ENCODE results near the gene ANXA2R.

Gene ANXA2R

GRCh38 chr5:43051684-43052083 is 11.6 kb upstream of the ANXA2R start:
- H3K9ac ChIP-seq (ENCODE audit: low read length) = no peak overlapping the region
- DNase-seq = no peak
- H2BK15ac ChIP-seq (ENCODE audit: low read depth, poor library complexity, severe bottlenecking) = no peak overlapping the region
- peaks cover 20% of the 10 kb centered on the region for H3K79me1 ChIP-seq (replicated peaks; ENCODE audit: low read length, poor library complexity, severe bottlenecking)
- no peak overlapping the region for H4K91ac ChIP-seq (ENCODE audit: low read length)
- H4K8ac ChIP-seq (ENCODE audit: low read length) = no peak overlapping the region
- H3K27me3 ChIP-seq (ENCODE audit: control insufficient read depth in 1 of 2, insufficient read depth in 1 of 2, low read length in 2 of 2) = no peaks in the 10 kb centered on the region
- no peaks in the 10 kb centered on the region for H3K9me3 ChIP-seq (ENCODE audit: control insufficient read depth, low read length)
- H3K4ac ChIP-seq (ENCODE audit: low read depth in 1 of 2, low read length in 2 of 2) = no peak overlapping the region
- H3K4me2 ChIP-seq (ENCODE audit: low read length, poor library complexity, severe bottlenecking) = no peak overlapping the region
- 98% methylated on average over 2 of the region's 2 CpGs for WGBS
- no peak overlapping the region for H3K18ac ChIP-seq (ENCODE audit: low read depth in 1 of 2, low read length in 2 of 2)
- no peak overlapping the region for H3K14ac ChIP-seq (ENCODE audit: low read length in 2 of 2)
- peaks cover 11 to 12% of the 10 kb centered on the region in 2 experiments for H3K36me3 ChIP-seq (ENCODE audit: control insufficient read depth in 1 of 2, insufficient read depth in 2 of 2, low read depth in 1 of 2, low read length in 2 of 2)
- no peak overlapping the region for H3K4me3 ChIP-seq (ENCODE audit: insufficient read depth in 1 of 2, low read depth in 1 of 2, low read length in 2 of 2)
- no peak overlapping the region for H2AK5ac ChIP-seq (ENCODE audit: low read length, severe bottlenecking)
- H2BK5ac ChIP-seq (ENCODE audit: low read depth, low read length, poor library complexity, severe bottlenecking) = no peak overlapping the region
- no peak overlapping the region for H2BK12ac ChIP-seq (ENCODE audit: low read length in 2 of 2)
- no peak overlapping the region for H2AFZ ChIP-seq (ENCODE audit: low read depth, low read length)
- peaks cover 4% of the 10 kb centered on the region for H3K4me1 ChIP-seq (ENCODE audit: control insufficient read depth, insufficient read depth, low read depth, low read length)
- H3K23ac ChIP-seq (ENCODE audit: low read length in 2 of 2) = no peak overlapping the region
- H2BK120ac ChIP-seq (ENCODE audit: low read depth, low read length) = no peak overlapping the region
- no peak overlapping the region for H3K27ac ChIP-seq (ENCODE audit: low read length, poor library complexity, severe bottlenecking)

GRCh38 chr5:43050384-43050783 is 10.3 kb upstream of the ANXA2R start:
- no peak overlapping the region for H3K23ac ChIP-seq (ENCODE audit: low read length in 2 of 2)
- H3K9me3 ChIP-seq (ENCODE audit: control insufficient read depth, low read length) = no peaks in the 10 kb centered on the region
- DNase-seq = no peak
- H2BK5ac ChIP-seq (ENCODE audit: low read depth, low read length, poor library complexity, severe bottlenecking) = no peak overlapping the region
- H3K18ac ChIP-seq (ENCODE audit: low read depth in 1 of 2, low read length in 2 of 2) = no peak overlapping the region
- H3K14ac ChIP-seq (ENCODE audit: low read length in 2 of 2) = no peak overlapping the region
- H3K27ac ChIP-seq (ENCODE audit: low read length, poor library complexity, severe bottlenecking) = no peak overlapping the region
- no peak overlapping the region for H2AFZ ChIP-seq (ENCODE audit: low read depth, low read length)
- peaks cover 5% of the 10 kb centered on the region for H3K4me1 ChIP-seq (ENCODE audit: control insufficient read depth, insufficient read depth, low read depth, low read length)
- peak overlapping the region; percentile 89 for H2AK5ac ChIP-seq (ENCODE audit: low read length, severe bottlenecking)
- H3K9ac ChIP-seq (ENCODE audit: low read length) = no peak overlapping the region
- WGBS = 93% methylated on average over 3 of the region's 4 CpGs
- peaks cover 11 to 12% of the 10 kb centered on the region in 2 experiments for H3K36me3 ChIP-seq (ENCODE audit: control insufficient read depth in 1 of 2, insufficient read depth in 2 of 2, low read depth in 1 of 2, low read length in 2 of 2)
- no peak overlapping the region for H4K8ac ChIP-seq (ENCODE audit: low read length)
- peaks cover 20% of the 10 kb centered on the region for H3K79me1 ChIP-seq (replicated peaks; ENCODE audit: low read length, poor library complexity, severe bottlenecking)
- no peaks in the 10 kb centered on the region for H3K27me3 ChIP-seq (ENCODE audit: control insufficient read depth in 1 of 2, insufficient read depth in 1 of 2, low read length in 2 of 2)
- no peak overlapping the region for H3K4me2 ChIP-seq (ENCODE audit: low read length, poor library complexity, severe bottlenecking)
- no peak overlapping the region for H4K91ac ChIP-seq (ENCODE audit: low read length)
- H2BK12ac ChIP-seq (ENCODE audit: low read length in 2 of 2) = no peak overlapping the region
- H2BK15ac ChIP-seq (ENCODE audit: low read depth, poor library complexity, severe bottlenecking) = no peak overlapping the region
- H2BK120ac ChIP-seq (ENCODE audit: low read depth, low read length) = no peak overlapping the region
- no peak overlapping the region for H3K4me3 ChIP-seq (ENCODE audit: insufficient read depth in 1 of 2, low read depth in 1 of 2, low read length in 2 of 2)
- H3K4ac ChIP-seq (ENCODE audit: low read depth in 1 of 2, low read length in 2 of 2) = no peak overlapping the region

- H2BK15ac ChIP-seq (ENCODE audit: low read depth, poor library complexity, severe bottlenecking) = no peak overlapping the region
- H3K4ac ChIP-seq (ENCODE audit: low read depth in 1 of 2, low read length in 2 of 2) = no peak overlapping the region
- no peak for DNase-seq
- no peak overlapping the region for H3K18ac ChIP-seq (ENCODE audit: low read depth in 1 of 2, low read length in 2 of 2)
- no peak overlapping the region for H3K4me2 ChIP-seq (ENCODE audit: low read length, poor library complexity, severe bottlenecking)
- 100% methylated on average over 1 of the region's 5 CpGs for WGBS
- H3K27ac ChIP-seq (ENCODE audit: low read length, poor library complexity, severe bottlenecking) = no peak overlapping the region
- no peak overlapping the region for H4K8ac ChIP-seq (ENCODE audit: low read length)
- peaks cover 11 to 18% of the 10 kb centered on the region in 2 experiments for H3K36me3 ChIP-seq (ENCODE audit: control insufficient read depth in 1 of 2, insufficient read depth in 2 of 2, low read depth in 1 of 2, low read length in 2 of 2)
- no peaks in the 10 kb centered on the region for H3K9me3 ChIP-seq (ENCODE audit: control insufficient read depth, low read length)
- no peak overlapping the region for H2AK5ac ChIP-seq (ENCODE audit: low read length, severe bottlenecking)
- no peak overlapping the region for H2BK5ac ChIP-seq (ENCODE audit: low read depth, low read length, poor library complexity, severe bottlenecking)
- no peaks in the 10 kb centered on the region for H3K27me3 ChIP-seq (ENCODE audit: control insufficient read depth in 1 of 2, insufficient read depth in 1 of 2, low read length in 2 of 2)
- peaks cover 20% of the 10 kb centered on the region for H3K79me1 ChIP-seq (replicated peaks; ENCODE audit: low read length, poor library complexity, severe bottlenecking)
- peak overlapping the region; percentile 50 for H3K9ac ChIP-seq (ENCODE audit: low read length)
- H3K23ac ChIP-seq (ENCODE audit: low read length in 2 of 2) = no peak overlapping the region
- H3K14ac ChIP-seq (ENCODE audit: low read length in 2 of 2) = no peak overlapping the region
- H3K4me1 ChIP-seq (ENCODE audit: control insufficient read depth, insufficient read depth, low read depth, low read length) = peaks cover 8% of the 10 kb centered on the region
- no peak overlapping the region for H4K91ac ChIP-seq (ENCODE audit: low read length)
- H2BK120ac ChIP-seq (ENCODE audit: low read depth, low read length) = no peak overlapping the region
- no peak overlapping the region for H2BK12ac ChIP-seq (ENCODE audit: low read length in 2 of 2)
- H3K4me3 ChIP-seq (ENCODE audit: insufficient read depth in 1 of 2, low read depth in 1 of 2, low read length in 2 of 2) = no peak overlapping the region
- H2AFZ ChIP-seq (ENCODE audit: low read depth, low read length) = no peak overlapping the region
These were observed 9.1 kb upstream of the ANXA2R start for GRCh38 chr5:43049236-43049635.

- Histone ChIP-seq H3K9ac (ENCODE audit: low read length) (no peak overlapping the region), H3K4ac (ENCODE audit: low read depth in 1 of 2, low read length in 2 of 2) (no peak overlapping the region), H2BK15ac (ENCODE audit: low read depth, poor library complexity, severe bottlenecking) (no peak overlapping the region), H3K9me3 (ENCODE audit: control insufficient read depth, low read length) (no peaks in the 10 kb centered on the region), H3K18ac (ENCODE audit: low read depth in 1 of 2, low read length in 2 of 2) (no peak overlapping the region), H3K4me1 (ENCODE audit: control insufficient read depth, insufficient read depth, low read depth, low read length) (peaks cover 14% of the 10 kb centered on the region), H2AFZ (ENCODE audit: low read depth, low read length) (no peak overlapping the region), H3K79me1 (replicated peaks; ENCODE audit: low read length, poor library complexity, severe bottlenecking) (peaks cover 9% of the 10 kb centered on the region), H2BK120ac (ENCODE audit: low read depth, low read length) (no peak overlapping the region), H3K14ac (ENCODE audit: low read length in 2 of 2) (no peak overlapping the region), H4K91ac (ENCODE audit: low read length) (no peak overlapping the region), H3K23ac (ENCODE audit: low read length in 2 of 2) (no peak overlapping the region), H2BK5ac (ENCODE audit: low read depth, low read length, poor library complexity, severe bottlenecking) (no peak overlapping the region), H3K27ac (ENCODE audit: low read length, poor library complexity, severe bottlenecking) (no peak overlapping the region), H3K36me3 (ENCODE audit: control insufficient read depth in 1 of 2, insufficient read depth in 2 of 2, low read depth in 1 of 2, low read length in 2 of 2) (peaks cover 5 to 6% of the 10 kb centered on the region in 2 experiments), H2AK5ac (ENCODE audit: low read length, severe bottlenecking) (no peak overlapping the region), H3K4me2 (ENCODE audit: low read length, poor library complexity, severe bottlenecking) (no peak overlapping the region), H3K4me3 (ENCODE audit: insufficient read depth in 1 of 2, low read depth in 1 of 2, low read length in 2 of 2) (no peak overlapping the region), H3K27me3 (ENCODE audit: control insufficient read depth in 1 of 2, insufficient read depth in 1 of 2, low read length in 2 of 2) (no peaks in the 10 kb centered on the region), H4K8ac (ENCODE audit: low read length) (no peak overlapping the region), H2BK12ac (ENCODE audit: low read length in 2 of 2) (no peak overlapping the region)
- no peak for DNase-seq
- 100% methylated on average over 1 of the region's 1 CpG for WGBS
These were observed 6.4 kb upstream of the ANXA2R start for GRCh38 chr5:43046474-43046873.
